Caki2 (cell line): ENCODE results near the gene GNAQ. TPM values are rescaled to one million over a fixed set of nuclear protein-coding genes. Genes with fewer than 3 reads are reported as not detected.
A peak's percentile ranks its signal among the peaks of the same experiment; 100 is the strongest.

Experiments
- DNase-seq: peaks from one replicate; pipeline ENCODE4 v3.0.0-alpha.2; 2015; ENCODE audit warnings: low read depth
- in situ Hi-C: cut with HindIII; loops from 2 replicates; pipeline ENCODE4 v1.10.0; 2016; ENCODE audit warnings: low sequenced_read_pairs, low pct_unique_long_range_greater_than_20kb, mixed read lengths
- total RNA-seq: library from RNA; depleted of rRNA; stranded (reverse); fragments of >200 nt; shearing (Covaris generic); gene quantifications from 2 replicates; pipeline ENCODE4 v1.2.3, GENCODE V29; 2014; ENCODE audit warnings: low replicate concordance

Gene GNAQ
- total RNA-seq, 1 experiment from 2014 or later = 37.2 TPM

DNA sequence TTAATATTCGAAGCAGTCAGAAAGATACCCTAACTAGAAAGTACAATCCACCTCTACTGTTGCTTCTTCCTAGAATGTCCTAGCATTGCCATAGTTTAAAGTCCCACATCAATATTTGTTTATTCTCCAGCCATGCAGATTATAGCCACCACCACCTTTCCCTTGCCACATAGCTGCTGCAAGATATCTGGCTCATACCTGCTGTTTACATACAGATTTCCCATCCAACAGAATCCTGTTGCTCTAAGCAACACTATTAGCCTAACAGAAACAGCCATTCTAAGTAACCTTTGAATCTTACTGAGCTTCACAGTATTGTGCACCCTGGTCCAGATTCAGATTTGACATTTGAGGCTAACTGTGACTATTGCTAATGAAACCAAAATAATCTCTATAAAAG lies 45.6 kb downstream of the GNAQ start:
- in situ Hi-C loops = no loop called here

GRCh38 chr9:77983320-77983662 lies 48.3 kb downstream of the GNAQ start:
- DNase-seq = no peak
- in situ Hi-C loops = no loop called here

More for the DNA sequence above, 45.6 kb downstream of the GNAQ start:
- no peak for DNase-seq

GRCh38 chr9:77982581-77983319 lies 48.9 kb downstream of the GNAQ start:
- in situ Hi-C loops = no loop called here
- DNase-seq = no peak

- in situ Hi-C loops = no loop called here
- DNase-seq = no peak
Measured at GRCh38 chr9:77981907-77982306, 49.7 kb downstream of the GNAQ start.

DNA sequence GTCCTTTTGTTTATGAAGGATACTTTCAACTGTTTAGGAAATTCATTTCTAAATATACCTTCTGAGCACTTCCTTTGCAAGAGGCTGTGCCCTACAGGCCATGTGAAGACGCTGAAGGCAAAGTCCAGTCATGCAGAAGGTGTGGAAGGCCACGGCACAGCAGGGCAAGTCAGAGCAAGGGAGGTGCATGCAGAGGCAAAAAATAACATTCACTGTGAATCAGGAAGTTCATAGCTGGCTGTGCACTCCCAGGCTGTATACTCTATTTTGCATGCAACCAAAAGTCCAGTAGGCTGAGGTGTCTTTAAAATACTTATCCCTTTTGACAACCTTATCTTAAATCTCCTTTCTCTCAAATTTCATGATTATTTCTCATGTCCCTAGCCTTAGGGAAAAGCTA lies 50.3 kb downstream of the GNAQ start:
- in situ Hi-C loops = no loop called here

GRCh38 chr9:77980622-77981021 lies 51.0 kb downstream of the GNAQ start:
- DNase-seq = no peak
- in situ Hi-C loops = no loop called here

More for the DNA sequence above, 50.3 kb downstream of the GNAQ start:
- peak; percentile 63 for DNase-seq

GRCh38 chr9:77978086-77978781 lies 53.4 kb downstream of the GNAQ start:
- in situ Hi-C loops = no loop called here
- DNase-seq = no peak

GRCh38 chr9:77977210-77977611 lies 54.4 kb downstream of the GNAQ start:
- DNase-seq = peak; percentile 78
- in situ Hi-C loops = no loop called here

DNA sequence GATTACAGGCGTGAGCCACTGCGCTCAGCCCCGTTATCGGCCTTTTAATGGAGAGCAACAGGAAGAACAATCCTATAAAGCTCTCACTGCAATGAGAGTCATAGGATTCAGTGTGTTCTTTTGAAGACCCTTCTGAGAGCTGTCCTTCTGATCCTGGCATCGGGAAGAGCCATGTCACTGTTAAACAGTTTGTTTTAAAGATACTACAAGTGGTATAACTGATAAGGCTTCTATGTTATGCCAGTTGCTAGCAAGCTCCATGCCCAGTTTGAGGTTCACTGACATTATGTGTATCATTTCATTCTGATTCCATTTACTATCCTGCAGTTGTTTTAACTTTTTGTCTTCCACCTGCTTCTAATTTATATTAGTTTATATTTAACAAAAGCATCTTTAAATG lies 55.8 kb downstream of the GNAQ start:
- DNase-seq = no peak
- in situ Hi-C loops = no loop called here

DNA sequence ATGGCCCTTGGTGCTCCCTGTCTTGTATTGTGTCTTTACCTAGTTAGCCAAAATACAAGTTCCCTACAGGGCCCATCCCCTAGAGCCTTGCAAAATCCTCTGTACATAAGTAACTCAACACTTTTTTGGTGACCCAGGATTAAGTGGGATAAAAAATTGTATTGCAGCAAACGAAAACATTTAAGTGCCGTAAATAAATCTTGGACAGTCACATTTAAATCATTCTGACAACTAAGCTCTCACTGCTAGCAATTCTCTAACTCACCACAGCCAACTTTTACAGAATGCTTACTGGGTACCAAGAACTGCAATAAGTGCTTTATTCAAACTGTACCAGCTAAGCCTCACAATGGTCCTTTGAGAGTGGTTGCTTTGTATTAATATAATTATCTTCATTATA lies 56.6 kb downstream of the GNAQ start:
- no peak for DNase-seq
- in situ Hi-C loops = no loop called here

DNA sequence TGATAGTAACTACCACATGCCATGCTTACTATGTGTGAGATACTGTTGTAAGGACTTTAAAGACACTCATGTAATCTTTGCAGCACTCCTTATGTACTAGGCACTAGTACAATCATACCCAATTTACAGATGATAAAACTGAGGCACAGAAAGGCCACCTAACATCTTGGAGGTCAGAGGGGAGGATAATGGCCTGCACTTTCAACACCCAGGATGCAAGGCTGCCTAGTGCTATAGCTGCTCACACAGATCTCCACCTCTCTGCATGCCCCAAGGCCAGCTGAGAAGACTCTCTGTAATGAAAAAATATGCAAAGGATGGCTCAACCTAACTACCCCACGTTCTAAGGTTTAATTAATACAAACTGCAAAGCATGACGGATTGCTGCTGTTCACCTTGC lies 57.2 kb downstream of the GNAQ start:
- in situ Hi-C loops = no loop called here
- no peak for DNase-seq

DNA sequence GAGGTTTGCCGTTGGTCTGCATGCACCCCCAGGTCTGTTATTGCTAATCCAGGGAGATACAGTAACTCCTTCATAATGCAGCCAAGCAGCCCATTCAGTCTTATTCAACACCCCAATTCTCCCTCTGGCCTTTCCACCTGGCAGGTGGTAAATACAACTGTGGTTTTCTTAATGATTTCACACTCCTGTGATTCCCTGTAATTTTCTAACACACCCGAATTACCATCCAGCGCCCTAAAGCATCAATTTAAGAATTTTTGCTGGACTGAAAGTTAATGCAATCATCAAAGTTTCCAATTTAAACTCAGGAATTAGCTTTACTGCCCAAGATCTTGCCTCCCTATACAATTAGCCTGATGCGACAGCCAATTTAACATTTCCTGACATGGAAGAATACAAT lies 62.5 kb downstream of the GNAQ start:
- no peak for DNase-seq
- in situ Hi-C loops = no loop called here

GRCh38 chr9:77968506-77968905 lies 63.1 kb downstream of the GNAQ start:
- no peak for DNase-seq
- in situ Hi-C loops = no loop called here

- in situ Hi-C loops = no loop called here
- no peak for DNase-seq
Measured at GRCh38 chr9:77966718-77967117, 64.9 kb downstream of the GNAQ start.

DNA sequence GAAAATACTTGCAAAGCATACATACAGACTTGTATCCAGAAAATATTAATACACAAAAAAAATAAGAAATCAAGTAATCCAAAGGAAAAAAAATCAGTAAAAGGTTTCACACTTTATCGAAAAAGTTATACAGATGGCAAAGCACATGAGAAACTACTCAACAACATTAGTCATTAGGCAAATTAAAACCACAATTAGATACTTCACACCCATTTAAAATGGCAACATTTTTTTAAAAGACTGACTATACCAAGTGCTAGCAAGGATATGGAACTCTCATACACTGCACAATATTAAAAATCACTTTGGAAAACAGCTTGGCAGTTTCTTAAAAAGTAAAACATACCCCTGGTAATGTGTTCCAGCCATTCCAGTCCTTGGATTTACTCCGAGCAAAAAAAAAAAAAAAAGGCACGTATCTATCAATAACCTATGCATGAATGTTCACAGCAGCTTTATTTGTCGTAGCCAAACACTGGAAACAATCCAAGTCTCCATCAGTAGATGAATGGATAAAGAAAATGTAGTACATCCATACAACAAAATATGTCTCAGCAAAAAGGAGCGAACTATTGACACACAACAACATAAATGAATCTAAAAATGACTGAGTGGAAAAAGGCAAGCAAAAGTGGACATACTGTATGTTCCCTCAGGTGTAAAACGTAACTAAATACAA lies 66.0 kb downstream of the GNAQ start:
- in situ Hi-C loops = no loop called here
- DNase-seq = no peak

DNA sequence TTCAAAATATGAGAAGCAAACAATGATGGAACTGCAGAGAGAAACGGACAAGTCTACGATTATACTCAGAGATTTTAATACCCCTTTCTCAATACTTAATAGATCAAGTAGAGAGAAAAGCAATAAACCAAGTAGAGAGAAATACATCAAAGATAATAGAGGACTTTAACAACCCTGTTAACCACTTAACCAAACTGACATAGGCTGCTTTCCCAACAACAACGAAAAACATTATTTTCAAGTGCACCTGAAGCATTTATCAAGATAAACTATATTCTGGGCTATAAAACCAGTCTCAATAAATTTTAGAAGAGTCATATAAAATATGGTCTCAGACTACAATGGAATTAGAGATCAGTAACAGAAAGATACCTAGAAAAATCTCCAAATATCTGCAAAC lies 67.4 kb downstream of the GNAQ start:
- in situ Hi-C loops = no loop called here
- DNase-seq = no peak

DNA sequence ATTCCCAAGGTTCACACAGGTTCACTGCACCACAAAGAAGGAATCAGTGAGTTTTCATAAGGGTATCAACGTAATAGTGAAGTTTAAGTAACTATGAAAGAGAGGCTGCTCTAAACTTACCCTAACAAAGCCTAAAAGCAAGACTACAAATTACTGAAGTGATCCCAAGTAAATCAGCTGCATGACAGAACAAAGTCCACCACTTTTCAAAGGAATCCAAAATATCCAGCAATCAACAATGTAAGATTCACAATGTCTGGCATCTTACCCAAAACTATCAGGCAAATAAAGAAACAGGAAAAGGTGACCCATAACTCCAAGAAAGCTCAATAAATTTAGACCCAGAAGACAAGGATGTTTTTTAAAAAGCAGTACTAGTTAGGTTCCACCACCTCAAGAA lies 70.1 kb downstream of the GNAQ start:
- DNase-seq = no peak
- in situ Hi-C loops = no loop called here

GRCh38 chr9:77960356-77961153 lies 71.1 kb downstream of the GNAQ start:
- in situ Hi-C loops = no loop called here
- no peak for DNase-seq

GRCh38 chr9:77959803-77960202 lies 71.8 kb downstream of the GNAQ start:
- DNase-seq = no peak
- in situ Hi-C loops = no loop called here
